Activated CD8-positive, alpha-beta T cell treated with anti-CD3 and anti-CD28 coated beads for 36 hours (primary cell): ENCODE results near the gene AK3. TPM values are rescaled to one million over a fixed set of nuclear protein-coding genes. Genes with fewer than 3 reads are reported as not detected.

Experiments
- ATAC-seq: fragments of 200-7000 bp; cut with Tn5 transposase; one replicate; pipeline ENCODE4 v1.10.0; 2021; ENCODE audit warnings: mild to moderate bottlenecking, moderate library complexity
- CTCF ChIA-PET: fragments of 350-600 bp; sonication (Branson Sonifier 250); formaldehyde crosslinking; loops from one replicate; lab custom pipeline; 2021; ENCODE audit warnings: antibody characterized with exemption; lab: Charles Lee
- POLR2A ChIA-PET: fragments of 350-600 bp; sonication (Branson Sonifier 250); formaldehyde crosslinking; loops from one replicate; lab custom pipeline; 2021; ENCODE audit warnings: antibody characterized with exemption; lab: Charles Lee
- DNase-seq: peaks from one replicate; pipeline ENCODE4 v3.0.0-alpha.2; 2020
- H3K27ac Mint-ChIP-seq: one replicate; pipeline ENCODE4 v1.8.0; 2021; ENCODE audit warnings: mild to moderate bottlenecking, mixed read lengths
- H3K27me3 Mint-ChIP-seq: one replicate; pipeline ENCODE4 v1.8.0; 2021; ENCODE audit warnings: mixed read lengths
- H3K36me3 Mint-ChIP-seq: one replicate; pipeline ENCODE4 v1.8.0; 2021; ENCODE audit warnings: low read depth, mixed read lengths
- H3K4me1 Mint-ChIP-seq: one replicate; pipeline ENCODE4 v1.8.0; 2021; ENCODE audit warnings: low read depth, mixed read lengths
- H3K4me3 Mint-ChIP-seq: one replicate; pipeline ENCODE4 v1.8.0; 2021; ENCODE audit warnings: mild to moderate bottlenecking, moderate library complexity, mixed read lengths
- H3K9me3 Mint-ChIP-seq: one replicate; pipeline ENCODE4 v1.8.0; 2021; ENCODE audit warnings: mixed read lengths
- intact Hi-C: fragments of 100-400 bp; cut with micrococcal nuclease; formaldehyde crosslinking; loops from one replicate; pipeline ENCODE4 v1.10.0; 2022
- total RNA-seq, 2 experiments: library from RNA; stranded (reverse); gene quantifications; one replicate each; pipeline ENCODE4 v1.2.3, GENCODE V29; 2021
- TF ChIP-seq, protein P1 (sequence below): fragments of 200-600 bp; IDR thresholded peaks from one replicate; pipeline ENCODE4 v1.8.0; 2022; ENCODE audit warnings: antibody characterized with exemption, mild to moderate bottlenecking

Gene AK3
- total RNA-seq, 2 experiments from 2014 or later = 34.3 to 35.5 TPM

DNA sequence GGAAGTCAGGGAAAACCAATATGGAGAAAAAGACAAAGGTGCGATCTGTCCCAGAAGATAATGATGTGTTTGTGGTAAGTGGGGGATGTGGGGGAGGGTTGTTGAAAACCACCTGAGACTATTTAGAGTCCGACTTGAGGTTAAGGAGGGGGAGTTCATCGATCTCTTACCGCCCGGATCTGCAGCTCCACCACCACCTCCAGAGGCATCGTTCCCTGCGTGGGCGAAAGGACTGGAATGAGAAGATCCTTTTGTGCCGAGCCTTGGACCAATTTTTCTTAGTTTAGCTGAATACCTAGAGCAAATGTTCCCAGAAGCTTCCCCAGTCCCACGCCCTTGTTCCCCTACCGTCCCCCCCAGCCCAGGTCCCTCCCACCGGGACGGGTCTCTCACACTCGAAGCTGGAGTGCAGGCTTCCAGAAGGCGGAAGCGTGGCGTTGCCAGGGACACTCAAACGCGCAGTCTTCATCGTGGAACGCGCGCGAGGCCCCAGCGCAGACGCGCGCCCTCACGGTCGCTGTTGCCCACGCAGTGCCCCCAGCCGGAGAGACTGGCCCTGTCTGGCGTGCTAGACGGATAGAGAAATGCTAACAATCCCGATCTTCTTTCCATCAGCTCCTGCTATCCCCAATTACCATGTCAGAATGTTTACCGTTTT is 74.8 kb downstream of the AK3 start, which contains the start of gene SPATA6L:
Gene SPATA6L, minus strand, starts transcription at position 439 of the 658 bp plus-strand sequence. Its CDS starts 230 bp downstream, at position 209.
- H3K9me3 Mint-ChIP-seq = no peaks in the 10 kb centered on the region
- no peaks in the 10 kb centered on the region for H3K27me3 Mint-ChIP-seq
- TF ChIP-seq, protein P1, sequence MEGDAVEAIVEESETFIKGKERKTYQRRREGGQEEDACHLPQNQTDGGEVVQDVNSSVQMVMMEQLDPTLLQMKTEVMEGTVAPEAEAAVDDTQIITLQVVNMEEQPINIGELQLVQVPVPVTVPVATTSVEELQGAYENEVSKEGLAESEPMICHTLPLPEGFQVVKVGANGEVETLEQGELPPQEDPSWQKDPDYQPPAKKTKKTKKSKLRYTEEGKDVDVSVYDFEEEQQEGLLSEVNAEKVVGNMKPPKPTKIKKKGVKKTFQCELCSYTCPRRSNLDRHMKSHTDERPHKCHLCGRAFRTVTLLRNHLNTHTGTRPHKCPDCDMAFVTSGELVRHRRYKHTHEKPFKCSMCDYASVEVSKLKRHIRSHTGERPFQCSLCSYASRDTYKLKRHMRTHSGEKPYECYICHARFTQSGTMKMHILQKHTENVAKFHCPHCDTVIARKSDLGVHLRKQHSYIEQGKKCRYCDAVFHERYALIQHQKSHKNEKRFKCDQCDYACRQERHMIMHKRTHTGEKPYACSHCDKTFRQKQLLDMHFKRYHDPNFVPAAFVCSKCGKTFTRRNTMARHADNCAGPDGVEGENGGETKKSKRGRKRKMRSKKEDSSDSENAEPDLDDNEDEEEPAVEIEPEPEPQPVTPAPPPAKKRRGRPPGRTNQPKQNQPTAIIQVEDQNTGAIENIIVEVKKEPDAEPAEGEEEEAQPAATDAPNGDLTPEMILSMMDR = no peak
- DNase-seq (peak; percentile 54), ATAC-seq (peak; percentile 37)
- no peaks in the 10 kb centered on the region for H3K36me3 Mint-ChIP-seq
- CTCF ChIA-PET = interaction anchor here (1.0 to 2.0 kb wide), 5 partner anchors 10 to 62 kb away, joined by 3 to 8 read pairs (median 3); no protein-coding TSS in a partner anchor
- H3K4me1 Mint-ChIP-seq = peaks cover 72% of the 10 kb centered on the region
- intact Hi-C loops = no loop called here
- H3K4me3 Mint-ChIP-seq = peak within 1 kb of the TSS; percentile 70
- H3K27ac Mint-ChIP-seq = peak within 1 kb of the TSS; percentile 27
- POLR2A ChIA-PET = interaction anchor here (0.7 to 2.0 kb wide), 6 partner anchors 11 to 74 kb away, joined by 3 to 5 read pairs (median 4); partner anchors contain the start of genes AK3 and CDC37L1

DNA sequence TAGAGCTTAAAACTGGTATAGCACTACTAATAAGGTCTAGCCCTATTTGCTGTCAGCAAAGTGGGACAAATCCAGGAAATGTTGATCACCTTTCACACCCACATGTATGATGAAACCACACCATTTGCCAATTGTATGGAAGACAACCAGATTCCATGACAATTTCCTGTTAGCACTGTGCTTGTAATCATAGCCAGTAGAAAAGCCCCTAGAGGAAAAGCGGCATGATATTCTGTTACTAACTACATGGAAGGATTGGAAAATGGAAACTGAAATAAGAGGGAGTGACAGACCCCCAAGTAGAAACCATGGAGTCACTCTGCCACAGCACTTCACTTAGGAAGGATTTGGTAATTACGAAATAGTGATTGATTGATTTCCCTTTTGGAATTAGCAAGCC is 75.6 kb downstream of the AK3 start:
- no peak overlapping the region for H3K27ac Mint-ChIP-seq
- intact Hi-C loops = no loop called here
- peaks cover 68% of the 10 kb centered on the region for H3K4me1 Mint-ChIP-seq
- H3K4me3 Mint-ChIP-seq = no peak overlapping the region
- peaks cover 2% of the 10 kb centered on the region for H3K9me3 Mint-ChIP-seq
- ChIA-PET CTCF (interaction anchor here (1.0 to 2.0 kb wide), 6 partner anchors 11 to 61 kb away, joined by 3 to 8 read pairs (median 3); no protein-coding TSS in a partner anchor), POLR2A (interaction anchor here (1.0 to 2.0 kb wide), 4 partner anchors 12 to 75 kb away, joined by 3 to 5 read pairs (median 4); partner anchors contain the start of genes AK3 and CDC37L1)
- no peak for ATAC-seq
- DNase-seq = no peak
- H3K27me3 Mint-ChIP-seq = no peaks in the 10 kb centered on the region
- TF ChIP-seq, protein P1 = no peak
- H3K36me3 Mint-ChIP-seq = no peaks in the 10 kb centered on the region

DNA sequence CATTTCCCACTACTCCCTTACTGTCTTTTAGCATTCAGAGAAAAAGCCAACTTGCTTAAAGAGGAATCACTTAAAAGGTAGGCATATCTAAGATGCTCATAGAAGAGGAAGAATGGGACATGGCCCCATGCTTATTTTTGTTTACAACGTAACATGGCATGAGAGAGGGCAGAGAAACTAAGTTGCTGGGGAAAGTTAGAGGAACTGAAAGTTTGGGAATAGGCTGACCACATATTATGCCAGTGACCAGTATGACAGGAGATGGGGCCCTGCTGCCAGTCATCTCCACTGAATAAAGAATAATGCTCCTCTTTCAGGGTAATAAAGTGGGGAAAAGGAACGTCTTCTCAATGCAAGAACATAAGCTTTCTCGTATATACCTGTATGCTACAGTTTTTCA is 77.0 kb downstream of the AK3 start:
- Mint-ChIP-seq H3K36me3 (no peaks in the 10 kb centered on the region), H3K27ac (no peak overlapping the region), H3K4me1 (peaks cover 66% of the 10 kb centered on the region), H3K27me3 (peaks cover 2% of the 10 kb centered on the region), H3K9me3 (peaks cover 2% of the 10 kb centered on the region), H3K4me3 (peak overlapping the region; percentile 99)
- POLR2A ChIA-PET = interaction anchor here (1.1 kb wide), 1 partner anchor 16 kb away, joined by 3 read pairs; the partner anchor contains the start of gene CDC37L1
- ATAC-seq (no peak), DNase-seq (no peak)
- TF ChIP-seq, protein P1 = no peak
- intact Hi-C loops = no loop called here
- CTCF ChIA-PET = interaction anchor here (1.5 to 1.9 kb wide), 2 partner anchors 15 to 24 kb away, joined by 4 to 7 read pairs; partner anchors contain the start of gene CDC37L1

DNA sequence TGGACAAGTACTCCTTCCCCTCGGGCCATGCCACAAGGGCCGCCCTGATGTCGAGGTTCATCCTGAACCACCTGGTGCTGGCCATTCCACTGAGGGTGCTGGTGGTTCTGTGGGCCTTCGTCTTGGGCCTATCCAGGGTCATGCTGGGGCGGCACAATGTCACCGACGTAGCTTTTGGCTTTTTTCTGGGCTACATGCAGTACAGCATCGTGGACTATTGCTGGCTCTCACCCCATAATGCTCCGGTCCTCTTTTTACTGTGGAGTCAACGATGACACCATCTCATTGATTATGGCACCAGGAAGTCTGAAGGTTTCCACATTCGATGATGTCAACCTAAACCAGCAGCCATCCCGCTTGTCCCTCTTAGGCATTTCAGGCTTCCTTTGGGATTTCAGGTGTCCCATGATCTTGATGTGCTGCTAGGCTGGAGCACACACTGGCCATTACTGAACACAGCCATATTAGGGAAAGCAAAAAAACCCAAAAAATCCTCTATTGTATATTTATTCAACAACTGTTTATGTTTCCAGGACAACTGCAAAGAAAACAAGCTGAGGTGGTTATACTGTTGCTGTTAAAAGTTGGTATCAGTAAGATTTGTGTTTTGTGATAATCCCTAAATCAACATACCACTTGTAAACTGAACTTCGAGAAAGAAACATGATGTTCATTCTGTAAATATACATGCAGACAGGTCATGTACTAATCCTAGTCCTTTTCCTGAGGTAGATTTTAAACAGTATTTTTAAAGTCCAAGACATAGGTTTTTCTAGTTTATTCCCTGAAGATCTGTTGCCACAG is 77.8 kb downstream of the AK3 start:
- H3K4me1 Mint-ChIP-seq = peaks cover 60% of the 10 kb centered on the region
- H3K27me3 Mint-ChIP-seq = peaks cover 2% of the 10 kb centered on the region
- H3K27ac Mint-ChIP-seq = peak overlapping the region; percentile 67
- CTCF ChIA-PET = interaction anchor here (1.5 to 1.9 kb wide), 3 partner anchors 16 to 25 kb away, joined by 4 to 7 read pairs (median 6); partner anchors contain the start of gene CDC37L1
- no peaks in the 10 kb centered on the region for H3K36me3 Mint-ChIP-seq
- intact Hi-C loops = no loop called here
- DNase-seq = no peak
- peaks cover 2% of the 10 kb centered on the region for H3K9me3 Mint-ChIP-seq
- TF ChIP-seq, protein P1 = no peak
- ATAC-seq = no peak
- POLR2A ChIA-PET = interaction anchor here (1.1 kb wide), 1 partner anchor 16 kb away, joined by 3 read pairs; the partner anchor contains the start of gene CDC37L1
- peak overlapping the region; percentile 99 for H3K4me3 Mint-ChIP-seq
